GM18867 (cell line): ENCODE measurements around the gene COL16A1.
A peak's percentile ranks its signal among the peaks of the same experiment; 100 is the strongest.
"Not testable (repeated sequence)": the region's sequence is repeated elsewhere in the genome, so short reads cannot be mapped to it uniquely, and the experiment has no call there.

Experiments used
- ATAC-seq: cut with Tn5 transposase; IDR thresholded peaks from one replicate; pipeline ENCODE4 v1.9.1; 2021; ENCODE audit warnings: mild to moderate bottlenecking, moderate library complexity; ENCODE audit not compliant: unreplicated experiment

The COL16A1 gene

GRCh38 chr1:31707711-31708110 is 3.9 kb upstream of the COL16A1 start:
- no peak for ATAC-seq

DNA sequence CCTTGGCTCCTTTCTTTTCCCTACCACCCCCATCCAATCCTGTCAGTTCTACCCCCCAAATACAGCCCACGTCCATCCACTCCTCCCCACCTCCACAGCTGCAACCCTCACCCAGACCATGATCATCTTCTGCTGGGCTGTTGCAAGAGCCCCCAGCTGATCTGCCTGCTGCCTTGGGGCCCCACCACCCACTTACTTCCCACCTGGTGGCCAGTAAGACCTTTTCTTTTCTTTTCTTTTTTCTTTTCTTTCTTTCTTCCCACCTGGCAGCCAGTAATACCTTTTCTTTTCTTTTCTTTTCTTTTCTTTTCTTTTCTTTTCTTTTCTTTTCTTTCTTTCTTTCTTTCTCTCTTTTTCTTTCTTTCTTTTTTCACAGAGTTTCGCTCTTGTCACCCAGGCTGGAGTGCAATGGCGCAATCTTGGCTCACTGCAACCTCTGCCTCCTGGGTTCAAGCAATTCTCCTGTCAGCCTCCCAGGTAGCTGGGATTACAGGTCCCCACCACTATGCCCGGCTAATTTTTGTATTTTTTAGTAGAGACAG is 3.3 kb upstream of the COL16A1 start:
- not testable (repeated sequence) for ATAC-seq

GRCh38 chr1:31706384-31707058 is 2.7 kb upstream of the COL16A1 start:
- no peak for ATAC-seq

- no peak for ATAC-seq
These were observed 1.5 kb upstream of the COL16A1 start for GRCh38 chr1:31705080-31705866.

DNA sequence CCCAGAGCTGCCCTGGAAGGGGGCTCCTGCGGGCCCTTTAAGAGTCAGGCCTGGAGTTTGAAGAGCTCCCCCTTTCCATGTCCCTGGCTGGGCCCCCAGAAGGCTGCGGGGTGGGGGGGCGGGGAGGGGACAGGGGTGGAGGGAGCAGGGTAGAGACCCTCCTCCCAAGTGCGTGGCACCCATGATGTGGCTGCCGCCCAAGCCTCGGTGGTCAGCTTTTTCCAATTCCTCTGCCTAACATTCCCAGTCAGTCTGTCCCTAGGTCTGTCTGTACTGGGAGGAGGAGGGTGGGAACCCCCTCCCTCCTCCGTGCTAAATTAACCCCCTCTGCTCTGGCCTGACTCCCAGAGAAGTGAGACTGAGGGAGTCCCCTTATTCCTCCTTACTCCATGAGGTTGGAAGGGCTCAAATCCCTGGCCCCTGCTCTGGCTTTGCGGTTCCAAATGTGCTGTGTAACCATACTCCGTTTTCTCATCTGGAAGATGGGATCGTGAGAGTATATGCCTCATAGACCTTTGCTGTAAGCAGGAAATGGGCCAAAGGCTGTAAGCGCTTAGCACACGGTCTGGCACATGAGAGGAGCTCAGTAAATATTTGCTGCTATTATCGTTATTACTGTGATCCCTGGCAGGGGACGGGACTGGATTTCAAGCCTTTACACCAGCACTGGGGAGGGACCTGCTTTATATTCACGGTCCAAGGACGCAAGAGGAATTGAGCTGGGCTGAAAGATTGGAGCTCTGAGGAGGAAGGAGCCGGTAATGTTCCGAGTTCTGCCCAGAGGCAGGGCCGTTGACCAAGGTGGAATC is 658 bp upstream of the COL16A1 start:
- ATAC-seq = no peak

DNA sequence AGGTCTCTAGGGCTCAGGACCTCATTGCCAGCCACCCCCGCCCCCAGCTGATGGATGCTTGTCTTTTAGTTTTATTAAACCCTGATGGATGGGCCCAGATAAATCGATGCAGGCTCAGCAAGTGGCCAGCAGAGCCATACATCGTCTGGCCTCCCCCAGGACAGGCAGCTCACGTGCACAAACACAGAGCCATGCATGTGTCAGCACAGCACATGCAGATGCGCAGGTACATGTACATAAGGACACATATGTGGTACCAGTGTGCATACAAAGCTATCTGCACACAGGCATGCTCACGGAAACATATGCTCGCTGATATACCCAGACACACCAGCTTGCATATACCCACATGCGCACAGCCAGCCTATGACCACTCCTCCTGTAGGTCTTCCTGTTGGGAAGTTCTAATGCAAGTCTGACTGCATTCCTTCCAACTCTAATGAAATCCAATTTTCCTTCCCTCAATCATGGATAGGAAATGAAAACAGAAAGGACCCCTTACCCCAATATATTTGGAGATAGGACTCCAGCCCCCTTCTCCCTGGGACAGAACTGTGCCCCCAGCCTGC is 897 bp downstream of the COL16A1 start:
- no peak for ATAC-seq

- no peak for ATAC-seq
These were observed 2.6 kb downstream of the COL16A1 start for GRCh38 chr1:31701091-31701736.

DNA sequence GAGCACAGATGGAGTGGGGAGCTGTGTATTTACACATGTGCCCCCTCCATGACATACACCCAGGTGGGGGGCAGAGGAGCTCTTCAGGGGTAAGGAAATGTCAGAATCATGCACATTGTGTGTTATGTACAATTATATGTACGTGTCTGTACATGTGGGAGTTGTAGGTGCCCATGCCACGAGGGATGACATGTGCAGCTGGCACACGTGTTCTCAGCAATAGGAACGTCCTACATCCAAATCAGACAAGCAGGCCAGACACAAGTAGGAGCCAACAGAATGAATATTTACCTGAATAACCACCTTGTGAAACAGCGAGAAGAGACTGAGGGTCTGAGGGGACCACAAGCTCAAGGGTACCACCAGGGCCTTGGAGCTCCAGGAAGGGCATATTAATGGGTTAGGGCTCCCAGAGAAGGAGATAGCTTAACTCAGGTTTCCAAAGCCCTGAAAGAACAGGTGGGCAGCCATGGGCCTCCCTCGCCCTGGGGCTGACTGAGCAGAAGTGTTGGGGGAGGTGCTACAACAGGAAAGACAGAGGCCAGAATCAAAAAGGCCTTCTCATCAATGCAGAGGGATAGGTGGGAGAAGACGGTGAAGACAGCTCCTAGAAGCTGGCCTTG is 3.2 kb downstream of the COL16A1 start:
- no peak for ATAC-seq

GRCh38 chr1:31699341-31699891 is 4.4 kb downstream of the COL16A1 start:
- peak; percentile 45 for ATAC-seq

- no peak for ATAC-seq
These were observed 6.3 kb downstream of the COL16A1 start for GRCh38 chr1:31697369-31697984.

DNA sequence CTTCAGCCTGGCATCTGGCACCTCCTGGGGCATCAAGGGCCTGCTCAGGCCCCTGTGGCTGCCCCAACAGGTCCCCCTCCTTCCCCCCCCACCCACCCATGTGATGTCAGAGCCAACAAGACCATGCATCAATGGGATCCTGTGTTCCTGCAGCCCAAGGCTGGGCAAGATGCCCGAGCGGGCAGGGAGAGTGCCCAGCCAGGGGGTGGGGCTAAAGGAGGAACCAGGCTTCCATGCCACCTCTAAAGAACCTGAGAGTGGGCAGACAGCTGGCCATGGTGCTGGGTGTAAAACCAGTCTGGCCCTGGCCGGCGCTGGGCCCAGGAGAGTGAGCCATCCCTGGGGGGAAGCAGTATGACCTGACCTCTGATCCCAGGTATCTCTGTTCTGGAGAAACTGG is 7.6 kb downstream of the COL16A1 start:
- ATAC-seq = no peak

DNA sequence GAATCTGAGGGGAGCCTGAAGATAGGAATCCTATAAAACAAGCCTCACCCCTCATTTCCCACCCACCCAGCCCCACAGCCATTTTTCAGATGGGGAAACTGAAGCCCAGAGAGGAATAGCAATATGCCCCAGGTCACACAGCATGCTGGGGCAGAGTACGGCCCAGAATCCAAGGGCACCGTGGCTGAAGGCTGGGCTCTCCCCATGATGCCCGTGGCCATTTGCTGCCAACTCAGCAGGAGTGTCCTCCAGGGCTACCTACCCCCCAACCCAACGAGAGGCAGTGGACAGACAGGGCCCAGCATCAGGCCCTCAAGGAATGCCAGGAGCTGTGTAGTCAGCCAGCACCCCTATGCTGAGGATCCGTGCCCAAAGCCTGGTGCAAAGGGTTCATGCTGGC is 8.5 kb downstream of the COL16A1 start:
- no peak for ATAC-seq

- ATAC-seq = no peak
These were observed 8.9 kb downstream of the COL16A1 start for GRCh38 chr1:31694964-31695313.

DNA sequence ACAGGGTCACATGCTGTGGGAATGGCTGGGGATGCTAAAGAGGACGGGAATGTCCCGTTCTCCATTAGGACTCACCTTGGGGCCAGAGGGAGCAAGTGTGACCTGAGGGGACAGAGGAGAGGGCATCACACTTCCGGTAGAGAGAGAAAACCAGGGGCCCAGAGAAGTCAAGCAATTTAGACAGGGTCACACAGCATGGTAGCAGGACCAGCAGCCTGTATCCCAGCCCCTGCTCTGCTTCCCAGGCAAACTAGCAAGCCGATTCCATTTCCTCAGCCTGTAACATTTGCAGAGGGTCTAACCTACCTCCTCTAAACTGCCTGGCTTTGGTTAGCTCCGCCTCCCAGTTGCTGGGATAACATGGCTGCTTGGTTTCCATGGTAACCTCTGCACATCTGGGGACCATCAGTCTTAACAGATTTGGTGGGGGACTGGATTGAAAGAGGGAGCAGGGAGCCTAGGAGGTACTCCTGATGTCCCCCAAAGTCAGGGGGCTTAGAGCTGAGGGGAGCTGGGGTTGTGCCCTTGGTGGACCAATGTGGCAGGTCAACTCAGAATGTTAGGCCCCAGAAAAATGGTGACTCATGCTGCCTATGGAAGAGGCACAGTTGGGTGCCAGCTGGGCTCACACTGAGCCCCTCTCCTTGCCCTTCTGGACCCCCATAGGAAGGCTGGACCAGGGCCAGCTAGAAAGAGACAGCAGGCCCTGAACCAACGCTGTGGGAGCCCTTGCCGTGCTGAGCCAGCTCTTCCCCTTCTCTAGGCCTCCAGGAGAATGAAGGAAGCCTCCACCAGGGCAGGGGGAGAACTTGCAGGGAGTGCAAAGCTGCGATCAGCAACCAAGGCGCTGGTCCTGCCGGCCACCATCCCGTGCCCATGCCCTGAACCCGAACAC is 9.5 kb downstream of the COL16A1 start:
- no peak for ATAC-seq

DNA sequence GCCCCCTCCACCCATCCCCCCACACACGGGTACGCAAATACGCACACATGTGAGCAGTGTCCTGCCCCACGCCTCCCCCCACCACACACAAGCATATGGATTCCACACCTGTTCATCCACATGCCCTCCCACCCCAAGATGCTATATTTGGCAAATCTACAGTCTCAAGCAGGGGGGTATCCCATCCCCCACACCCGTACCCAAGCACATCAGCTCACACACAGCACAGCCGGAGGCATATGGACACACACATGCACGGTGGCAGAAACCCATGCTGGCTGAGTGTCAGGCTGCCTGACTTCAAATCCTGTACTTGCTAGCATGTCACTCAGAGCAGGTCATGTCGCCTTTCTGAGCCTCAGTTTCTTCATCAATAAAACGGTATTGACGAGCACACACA is 10.6 kb downstream of the COL16A1 start:
- ATAC-seq = no peak

- ATAC-seq = no peak
These were observed 11.9 kb downstream of the COL16A1 start for GRCh38 chr1:31691951-31692350.

DNA sequence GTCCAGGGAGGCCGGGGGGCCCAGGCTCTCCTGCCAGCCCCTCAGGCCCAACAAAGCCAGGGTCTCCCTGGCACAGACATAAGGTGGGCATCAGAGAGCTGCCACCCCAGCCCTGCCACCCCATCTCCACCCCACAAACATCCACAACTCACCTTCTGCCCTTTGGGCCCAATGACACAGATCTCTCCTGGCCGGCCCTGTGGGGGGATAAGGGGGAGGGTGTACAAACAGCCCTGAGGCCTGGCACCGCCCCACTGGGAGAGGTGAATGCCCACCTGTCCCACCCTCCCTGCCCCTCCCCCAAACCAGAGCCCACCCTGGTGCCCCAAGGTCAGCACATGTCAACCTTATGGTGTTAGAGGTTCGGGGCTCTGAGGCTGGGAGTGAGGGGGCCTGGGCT is 12.4 kb downstream of the COL16A1 start:
- ATAC-seq = no peak

DNA sequence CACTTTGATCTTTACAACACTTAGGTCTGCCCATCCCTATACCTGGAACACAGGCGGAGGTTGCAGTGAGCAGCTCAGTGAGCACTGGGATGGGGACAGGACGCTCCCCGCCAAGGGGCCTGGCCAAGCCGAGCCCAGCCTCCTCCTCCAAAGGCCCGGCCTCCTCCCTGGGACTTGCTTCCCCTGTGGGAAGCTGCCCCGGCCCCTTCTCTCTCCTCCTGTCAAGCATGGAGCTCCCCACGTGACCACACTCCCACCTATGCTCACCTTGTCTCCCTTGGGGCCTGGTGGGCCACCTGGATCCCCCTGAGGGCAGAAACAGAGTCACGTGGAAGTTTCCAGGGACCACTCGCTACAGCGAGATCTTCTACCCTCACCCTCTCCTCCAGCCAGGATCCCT is 12.9 kb downstream of the COL16A1 start:
- ATAC-seq = no peak
